Prostate gland (tissue), 2 donors: ENCODE data around the gene DENND4A. TPM values are rescaled to one million over a fixed set of nuclear protein-coding genes. Genes with fewer than 3 reads are reported as not detected.
A peak's percentile ranks its signal among the peaks of the same experiment; 100 is the strongest.

Experiments
- DNase-seq: peaks from one replicate; pipeline ENCODE4 v3.0.0-alpha.2; 2019; ENCODE audit warnings: low spot score
- H3K27ac ChIP-seq, 2 donors: fragments of 200-600 bp; sonication (generic); 2 replicates each; pipeline ENCODE4 v1.5.1; 2017 to 2019
- H3K27me3 ChIP-seq: fragments of 200-600 bp; sonication (generic); replicated peaks from 2 replicates; pipeline ENCODE4 v1.5.1; 2019; ENCODE audit not compliant: insufficient read depth
- H3K36me3 ChIP-seq, 2 donors: fragments of 200-600 bp; sonication (generic); 1 replicate in 1 of 2; 2 replicates in 1 of 2; pipeline versions ENCODE4 v1.5.1 to v1.8.1; 2017 to 2019
- H3K4me1 ChIP-seq: fragments of 200-600 bp; sonication (generic); replicated peaks from 2 replicates; pipeline ENCODE4 v1.5.1; 2019
- H3K4me3 ChIP-seq, 2 donors: fragments of 200-600 bp; sonication (generic); 2 replicates each; pipeline ENCODE4 v1.5.1; 2017 to 2019
- H3K9me3 ChIP-seq: fragments of 200-600 bp; sonication (generic); 2 replicates; pipeline ENCODE4 v1.5.1; 2017
- CTCF ChIP-seq, 4 experiments: fragments of 200-600 bp in 2 of 4; fragments of 450-650 bp in 2 of 4; sonication (generic) in 2 of 4; IDR thresholded peaks; 1 replicate in 3 of 4; 2 replicates in 1 of 4; pipeline ENCODE4 v1.5.1; 2016 to 2019; ENCODE audit warnings: antibody characterized with exemption in 4 of 4, mild to moderate bottlenecking in 2 of 4, moderate library complexity in 2 of 4
- POLR2A ChIP-seq: fragments of 450-650 bp; IDR thresholded peaks from one replicate; pipeline ENCODE4 v1.6.1; 2016; ENCODE audit warnings: antibody characterized with exemption, mild to moderate bottlenecking
- POLR2AphosphoS5 ChIP-seq: sonication (generic); formaldehyde crosslinking; IDR thresholded peaks from one replicate; pipeline ENCODE4 v1.6.1; 2017; ENCODE audit warnings: antibody characterized with exemption
- WGBS: methylation state at CpG from one replicate; pipeline ENCODE4 v1.1.5; 2018; 5-methylcytosine and 5-hydroxymethylcytosine counted together
- intact Hi-C: fragments of 100-400 bp; cut with DNase I; formaldehyde crosslinking; loops from one replicate; pipeline ENCODE4 v1.14.2; 2022
- total RNA-seq, 2 donors: library from RNA; depleted of rRNA; stranded (reverse); fragments of >200 nt; gene quantifications; one replicate each; pipeline ENCODE4 v1.1.0, GENCODE V29; 2016

Gene DENND4A
- total RNA-seq, 2 donors from 2014 or later, result 24.5 to 49.6 TPM

GRCh38 chr15:65655026-65655425 is 137.1 kb downstream of the DENND4A start:
- H3K27ac ChIP-seq, result no peak overlapping the region
- H3K27me3 ChIP-seq, result no peaks in the 10 kb centered on the region
- WGBS, result 90% methylated on average over 1 of the region's 1 CpG
- H3K4me3 ChIP-seq, result no peak overlapping the region
- H3K9me3 ChIP-seq, result no peaks in the 10 kb centered on the region
- H3K36me3 ChIP-seq, result no peaks in the 10 kb centered on the region
- DNase-seq, result no peak
- H3K4me1 ChIP-seq, result no peaks in the 10 kb centered on the region
- TF ChIP-seq POLR2AphosphoS5 (no peak), POLR2A (no peak), CTCF (IDR thresholded peaks at IDR 0.05) (no peak)
- intact Hi-C loops, result no loop called here

- Histone ChIP-seq H3K36me3 (no peaks in the 10 kb centered on the region), H3K27ac (no peak overlapping the region), H3K27me3 (no peaks in the 10 kb centered on the region), H3K4me1 (no peaks in the 10 kb centered on the region), H3K4me3 (no peak overlapping the region), H3K9me3 (no peaks in the 10 kb centered on the region)
- 95% methylated on average over 5 of the region's 5 CpGs for WGBS
- intact Hi-C loops, result no loop called here
- no peak for TF ChIP-seq POLR2AphosphoS5
- no peak for TF ChIP-seq CTCF (IDR thresholded peaks at IDR 0.05)
- TF ChIP-seq POLR2A, result no peak
- DNase-seq, result no peak
Observed at GRCh38 chr15:65653801-65654521, 138.1 kb downstream of the DENND4A start.

GRCh38 chr15:65653341-65653740 is 138.8 kb downstream of the DENND4A start:
- no peak overlapping the region for H3K4me3 ChIP-seq

GRCh38 chr15:65651831-65652749 is 140.0 kb downstream of the DENND4A start:
- 56% methylated on average over 11 of the region's 11 CpGs for WGBS

More at GRCh38 chr15:65653341-65653740, 138.8 kb downstream of the DENND4A start:
- Histone ChIP-seq H3K36me3 (no peaks in the 10 kb centered on the region), H3K4me1 (no peaks in the 10 kb centered on the region), H3K27ac (no peak overlapping the region), H3K27me3 (no peaks in the 10 kb centered on the region), H3K9me3 (no peaks in the 10 kb centered on the region)
- DNase-seq, result no peak
- intact Hi-C loops, result no loop called here
- TF ChIP-seq CTCF (IDR thresholded peaks at IDR 0.05) (no peak), POLR2AphosphoS5 (no peak), POLR2A (no peak)

More at GRCh38 chr15:65651831-65652749, 140.0 kb downstream of the DENND4A start:
- TF ChIP-seq POLR2AphosphoS5, result no peak
- no peak for TF ChIP-seq CTCF (IDR thresholded peaks at IDR 0.05)
- no peak for TF ChIP-seq POLR2A
- H3K4me1 ChIP-seq, result no peaks in the 10 kb centered on the region
- no peak overlapping the region for H3K4me3 ChIP-seq
- H3K27ac ChIP-seq, result peak overlapping the region in 1 of 2 donors; percentile 22
- peak; percentile 30 for DNase-seq
- intact Hi-C loops, result no loop called here
- no peaks in the 10 kb centered on the region for H3K36me3 ChIP-seq
- no peaks in the 10 kb centered on the region for H3K9me3 ChIP-seq
- H3K27me3 ChIP-seq, result no peaks in the 10 kb centered on the region
